Activated naive CD8-positive, alpha-beta T cell treated with anti-CD3 and anti-CD28 coated beads for 36 hours (primary cell): ENCODE results near the gene TSPAN11. TPM values are rescaled to one million over a fixed set of nuclear protein-coding genes. Genes with fewer than 3 reads are reported as not detected.
"Not testable (repeated sequence)": the region's sequence is repeated elsewhere in the genome, so short reads cannot be mapped to it uniquely, and the experiment has no call there.

Experiments used
- DNase-seq: peaks from one replicate; pipeline ENCODE4 v3.0.0; 2021
- H3K27ac Mint-ChIP-seq: one replicate; pipeline ENCODE4 v1.8.0; 2022; ENCODE audit warnings: mild to moderate bottlenecking, moderate library complexity, mixed read lengths
- H3K27me3 Mint-ChIP-seq: one replicate; pipeline ENCODE4 v1.8.0; 2022; ENCODE audit warnings: mild to moderate bottlenecking, mixed read lengths
- H3K36me3 Mint-ChIP-seq: one replicate; pipeline ENCODE4 v1.8.0; 2021; ENCODE audit warnings: mild to moderate bottlenecking, mixed read lengths
- H3K4me1 Mint-ChIP-seq: one replicate; pipeline ENCODE4 v1.8.0; 2021; ENCODE audit warnings: mixed read lengths
- H3K4me3 Mint-ChIP-seq: one replicate; pipeline ENCODE4 v1.8.0; 2022; ENCODE audit warnings: mild to moderate bottlenecking, moderate library complexity, mixed read lengths
- H3K9me3 Mint-ChIP-seq: one replicate; pipeline ENCODE4 v1.8.0; 2022; ENCODE audit warnings: mixed read lengths
- total RNA-seq, 2 experiments: library from RNA; stranded (reverse); gene quantifications; one replicate each; pipeline ENCODE4 v1.2.3, GENCODE V29; 2021

The TSPAN11 gene
- total RNA-seq, 2 experiments from 2014 or later, result not detected

DNA sequence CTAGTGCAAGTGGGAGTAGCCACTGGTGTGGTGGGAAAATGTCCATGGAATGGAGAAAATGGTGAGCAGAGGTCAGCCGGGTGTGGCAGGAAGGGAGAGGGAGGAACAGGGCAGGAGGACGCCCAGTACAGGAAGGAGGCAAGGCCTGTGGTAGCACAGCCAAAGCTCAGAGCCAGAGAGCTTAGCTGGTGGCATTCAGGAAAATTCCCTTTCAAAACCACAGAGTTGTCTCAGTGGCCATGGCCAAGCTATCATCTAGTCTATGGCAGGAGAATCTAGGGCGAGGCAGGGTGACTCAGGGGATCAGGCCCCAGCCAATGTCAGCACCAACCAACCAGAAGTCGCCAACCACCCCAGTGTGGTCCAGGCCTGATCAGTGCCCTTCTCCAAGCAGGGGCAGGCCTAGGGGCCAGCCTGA is 79.4 kb downstream of the TSPAN11 start:
- H3K4me1 Mint-ChIP-seq, result no peaks in the 10 kb centered on the region
- no peak overlapping the region for H3K4me3 Mint-ChIP-seq
- no peaks in the 10 kb centered on the region for H3K36me3 Mint-ChIP-seq
- H3K9me3 Mint-ChIP-seq, result no peaks in the 10 kb centered on the region
- no peak overlapping the region for H3K27ac Mint-ChIP-seq
- no peaks in the 10 kb centered on the region for H3K27me3 Mint-ChIP-seq
- DNase-seq, result no peak

DNA sequence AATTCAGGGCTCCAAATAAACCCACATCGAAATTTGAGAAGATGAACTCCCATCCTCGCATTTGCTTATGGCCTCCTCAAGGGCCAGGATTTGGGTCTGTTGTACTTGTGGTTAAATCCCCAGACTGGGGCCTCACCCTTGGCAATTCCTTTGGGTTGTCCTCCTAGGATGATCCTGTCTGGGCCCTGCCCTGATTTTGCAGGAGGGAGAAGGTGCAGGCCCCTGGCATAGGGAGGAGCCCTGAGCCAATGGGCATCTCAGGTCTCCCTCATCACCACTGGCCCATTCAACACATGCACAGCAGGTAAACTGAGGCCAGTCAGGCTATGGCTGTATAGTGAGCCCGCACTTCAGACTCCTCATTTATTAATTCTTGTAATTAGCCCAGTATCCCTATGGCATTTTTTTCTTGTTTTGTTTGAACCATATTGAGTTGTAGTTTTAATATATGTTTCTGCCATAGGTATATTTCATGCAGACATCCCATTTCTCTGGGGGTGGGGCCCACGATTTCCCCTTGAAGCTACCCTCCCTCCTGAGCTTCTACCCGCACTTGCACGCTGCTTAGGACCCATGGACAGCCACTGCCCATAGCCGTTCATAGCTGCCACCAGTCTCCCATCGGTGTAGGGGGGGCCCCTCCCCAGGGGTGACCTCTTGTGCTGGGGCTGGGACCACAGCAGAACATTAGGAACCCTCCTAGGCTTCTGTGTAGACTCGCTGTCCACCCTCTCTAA is 80.0 kb downstream of the TSPAN11 start:
- Mint-ChIP-seq H3K36me3 (no peaks in the 10 kb centered on the region), H3K27me3 (no peaks in the 10 kb centered on the region), H3K4me3 (no peak overlapping the region), H3K9me3 (no peaks in the 10 kb centered on the region), H3K27ac (no peak overlapping the region), H3K4me1 (no peaks in the 10 kb centered on the region)
- DNase-seq, result no peak

GRCh38 chr12:31007153-31007495 is 80.6 kb downstream of the TSPAN11 start:
- Mint-ChIP-seq H3K27me3 (no peaks in the 10 kb centered on the region), H3K4me1 (no peaks in the 10 kb centered on the region), H3K36me3 (no peaks in the 10 kb centered on the region), H3K4me3 (no peak overlapping the region), H3K27ac (no peak overlapping the region), H3K9me3 (no peaks in the 10 kb centered on the region)
- DNase-seq, result no peak

DNA sequence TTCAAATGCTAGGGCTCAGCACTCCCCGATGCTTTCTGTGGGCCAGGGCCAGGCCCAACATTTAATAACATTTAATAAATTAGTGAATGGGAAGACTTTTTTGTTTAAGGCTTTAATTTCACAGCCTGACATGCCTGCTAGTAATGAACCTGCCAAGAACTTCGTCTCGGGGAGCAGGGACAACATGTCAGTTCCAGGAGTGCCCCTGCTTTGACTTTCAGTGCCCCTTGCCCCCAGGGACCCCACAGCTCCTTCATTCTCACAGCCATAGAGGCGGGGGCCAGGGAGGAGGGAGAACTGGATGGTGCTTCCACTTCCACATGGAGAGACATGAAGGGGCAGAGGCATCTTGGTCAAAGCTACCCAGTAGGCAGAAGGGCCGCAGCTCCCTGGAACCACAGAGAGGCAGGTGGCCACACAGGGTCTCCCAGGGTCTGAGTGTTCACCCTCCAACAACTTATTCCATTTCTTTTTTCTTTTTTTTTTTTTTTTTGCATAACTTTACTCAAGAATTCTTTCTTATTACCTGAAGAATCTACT is 81.2 kb downstream of the TSPAN11 start:
- H3K36me3 Mint-ChIP-seq, result no peaks in the 10 kb centered on the region
- H3K4me3 Mint-ChIP-seq, result no peak overlapping the region
- no peaks in the 10 kb centered on the region for H3K27me3 Mint-ChIP-seq
- H3K9me3 Mint-ChIP-seq, result no peaks in the 10 kb centered on the region
- no peak for DNase-seq
- H3K27ac Mint-ChIP-seq, result no peak overlapping the region
- H3K4me1 Mint-ChIP-seq, result no peaks in the 10 kb centered on the region

- DNase-seq, result no peak
- Mint-ChIP-seq H3K4me3 (no peak overlapping the region), H3K27me3 (no peaks in the 10 kb centered on the region), H3K4me1 (no peaks in the 10 kb centered on the region), H3K9me3 (no peaks in the 10 kb centered on the region), H3K36me3 (no peaks in the 10 kb centered on the region), H3K27ac (no peak overlapping the region)
These were observed 81.8 kb downstream of the TSPAN11 start for GRCh38 chr12:31008241-31008761.

DNA sequence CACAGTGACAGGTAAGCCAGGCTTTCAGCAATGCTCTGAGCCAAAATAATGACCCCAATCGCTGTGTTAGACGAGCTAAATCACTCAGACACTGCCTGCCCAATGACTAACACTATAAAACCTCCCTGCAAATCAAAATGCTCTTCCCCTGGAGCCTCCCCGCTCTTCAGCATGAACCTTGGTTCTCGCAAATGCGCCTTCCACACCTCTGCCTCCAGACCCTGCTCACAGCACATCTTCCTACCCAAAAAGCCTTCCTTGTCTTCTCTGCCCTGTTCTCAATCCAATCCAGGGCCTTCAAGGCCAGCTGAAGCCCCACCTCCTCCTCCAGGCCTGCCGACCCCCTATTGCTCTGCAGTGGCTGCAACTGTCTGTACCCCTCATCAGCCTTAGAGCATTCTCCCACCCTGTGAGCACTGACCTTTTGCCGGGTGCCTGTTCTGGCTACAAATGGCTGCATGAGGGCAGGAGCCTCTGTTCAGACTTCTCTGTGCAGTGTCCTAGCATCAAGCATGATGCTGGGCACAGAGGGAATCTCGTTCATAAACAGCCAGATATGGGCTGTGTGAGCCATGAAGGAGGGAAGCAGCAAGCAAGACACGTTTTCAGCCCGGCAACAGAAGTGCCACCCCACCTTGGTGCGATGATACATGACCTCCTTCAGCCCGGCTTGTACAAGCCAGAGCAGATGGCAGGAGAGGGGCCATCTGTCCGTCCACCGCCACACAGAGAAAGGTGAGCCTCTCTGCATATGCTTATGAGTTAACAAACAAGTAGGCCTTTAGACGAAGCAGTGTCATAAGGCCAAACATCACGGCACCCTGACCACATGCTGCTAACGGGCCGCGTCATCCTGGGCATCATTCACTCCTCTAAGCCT is 82.7 kb downstream of the TSPAN11 start:
- Mint-ChIP-seq H3K4me3 (no peak overlapping the region), H3K9me3 (no peaks in the 10 kb centered on the region), H3K27me3 (no peaks in the 10 kb centered on the region), H3K4me1 (no peaks in the 10 kb centered on the region), H3K36me3 (no peaks in the 10 kb centered on the region), H3K27ac (no peak overlapping the region)
- DNase-seq, result no peak

DNA sequence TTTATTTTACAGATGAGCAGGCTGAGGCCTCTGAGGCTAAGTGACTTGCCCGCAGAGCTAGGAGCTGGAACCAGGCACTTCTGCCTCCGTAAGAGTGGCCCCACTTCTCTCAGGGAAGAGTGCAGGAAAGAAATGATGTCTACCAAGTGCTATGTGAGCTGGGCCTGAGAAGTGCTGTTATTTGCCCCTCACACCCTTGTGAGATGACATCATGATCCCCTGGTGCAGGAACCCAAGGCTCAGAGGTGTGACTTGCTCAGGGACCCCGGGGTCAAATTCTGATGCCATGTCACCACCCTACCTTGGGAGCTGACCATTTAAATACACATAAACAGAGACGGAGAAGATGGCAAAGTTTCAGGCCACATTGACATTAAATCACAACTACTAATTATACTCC is 83.4 kb downstream of the TSPAN11 start:
- Mint-ChIP-seq H3K27ac (no peak overlapping the region), H3K27me3 (no peaks in the 10 kb centered on the region), H3K4me1 (no peaks in the 10 kb centered on the region), H3K9me3 (no peaks in the 10 kb centered on the region), H3K4me3 (no peak overlapping the region), H3K36me3 (no peaks in the 10 kb centered on the region)
- no peak for DNase-seq

GRCh38 chr12:31011336-31011735 is 84.8 kb downstream of the TSPAN11 start:
- Mint-ChIP-seq H3K27ac (no peak overlapping the region), H3K4me3 (no peak overlapping the region), H3K9me3 (no peaks in the 10 kb centered on the region), H3K4me1 (no peaks in the 10 kb centered on the region), H3K36me3 (no peaks in the 10 kb centered on the region), H3K27me3 (no peaks in the 10 kb centered on the region)
- no peak for DNase-seq

DNA sequence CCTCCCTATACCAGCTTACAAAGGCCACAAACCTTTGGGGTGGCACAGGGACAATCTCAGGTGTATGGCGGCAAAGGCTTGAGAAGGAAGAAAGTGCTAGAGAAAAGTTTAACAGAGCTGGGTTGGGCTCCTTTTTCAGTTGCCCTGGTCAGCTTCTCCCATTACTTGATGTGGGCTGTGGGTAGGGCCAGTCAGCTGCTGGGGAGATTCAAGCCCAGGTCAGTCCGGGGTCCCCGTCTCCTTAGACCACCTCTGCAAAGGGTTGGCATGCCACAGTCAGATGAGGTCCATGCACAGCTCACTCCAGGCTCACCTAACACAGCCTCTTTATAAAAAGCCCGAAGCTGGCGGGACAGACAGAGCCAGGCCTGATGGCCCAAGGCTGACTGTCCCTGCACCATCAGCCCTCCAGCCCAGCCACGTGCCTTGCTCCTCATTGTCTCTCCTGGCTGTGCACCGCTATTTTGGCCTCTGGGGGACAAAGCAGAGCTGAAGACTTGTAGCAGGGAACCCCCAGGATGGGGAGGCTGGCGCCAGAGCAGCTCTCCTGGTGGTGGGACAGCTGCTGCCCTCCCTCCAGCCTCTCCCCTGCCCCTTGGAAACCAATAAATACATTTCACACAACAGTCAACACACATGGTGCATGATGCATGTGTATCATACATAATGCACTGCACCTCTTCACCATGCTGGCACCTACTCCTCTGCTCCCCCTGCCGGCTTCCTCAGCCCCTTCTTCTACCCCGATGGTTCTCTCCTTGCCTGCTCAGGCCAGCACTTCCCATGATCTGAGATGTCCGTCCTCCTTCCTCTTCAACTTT is 85.4 kb downstream of the TSPAN11 start:
- no peak overlapping the region for H3K27ac Mint-ChIP-seq
- H3K27me3 Mint-ChIP-seq, result no peaks in the 10 kb centered on the region
- H3K9me3 Mint-ChIP-seq, result no peaks in the 10 kb centered on the region
- DNase-seq, result no peak
- H3K4me3 Mint-ChIP-seq, result no peak overlapping the region
- no peaks in the 10 kb centered on the region for H3K4me1 Mint-ChIP-seq
- H3K36me3 Mint-ChIP-seq, result no peaks in the 10 kb centered on the region

DNA sequence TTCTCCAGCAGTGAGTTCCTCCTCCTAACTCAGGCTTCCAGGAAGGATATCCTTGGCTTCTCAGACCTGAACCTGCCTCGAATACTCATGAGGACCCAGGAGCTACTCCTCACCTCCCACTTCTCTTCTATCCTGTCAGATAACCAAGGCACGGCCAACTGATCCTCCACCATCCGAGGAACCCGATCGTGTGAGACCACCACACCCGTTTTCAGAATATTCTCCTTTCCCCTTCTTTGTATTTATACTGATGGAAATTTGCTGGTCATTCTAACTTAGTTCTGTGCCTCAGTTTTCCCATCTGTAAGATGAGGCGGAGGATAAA is 86.0 kb downstream of the TSPAN11 start:
- not testable (repeated sequence) for H3K4me3 Mint-ChIP-seq, H3K4me1 Mint-ChIP-seq, DNase-seq, H3K27me3 Mint-ChIP-seq, H3K9me3 Mint-ChIP-seq, H3K27ac Mint-ChIP-seq, H3K36me3 Mint-ChIP-seq

DNA sequence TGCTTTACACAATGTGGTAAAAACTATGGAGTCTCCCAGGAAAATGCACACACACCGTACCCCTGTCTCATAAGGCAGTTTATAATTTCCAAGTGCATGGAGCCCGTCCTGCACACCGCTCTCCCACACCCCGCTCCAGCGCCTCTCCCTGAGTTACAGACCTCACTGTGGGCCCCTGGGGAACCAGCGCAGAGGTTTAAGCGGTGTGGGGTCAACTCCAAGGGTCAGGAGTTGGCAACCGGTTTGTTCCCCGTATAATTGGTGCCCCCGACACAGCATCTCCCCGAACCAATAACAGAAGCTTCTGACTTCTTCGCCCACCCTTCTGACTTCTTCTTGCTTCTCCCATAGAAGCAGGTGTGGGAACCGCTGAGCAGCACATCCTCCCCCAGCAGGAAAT is 88.7 kb downstream of the TSPAN11 start:
- DNase-seq, result no peak
- Mint-ChIP-seq H3K4me3 (no peak overlapping the region), H3K4me1 (no peaks in the 10 kb centered on the region), H3K27ac (no peak overlapping the region), H3K27me3 (no peaks in the 10 kb centered on the region), H3K9me3 (no peaks in the 10 kb centered on the region), H3K36me3 (no peaks in the 10 kb centered on the region)

DNA sequence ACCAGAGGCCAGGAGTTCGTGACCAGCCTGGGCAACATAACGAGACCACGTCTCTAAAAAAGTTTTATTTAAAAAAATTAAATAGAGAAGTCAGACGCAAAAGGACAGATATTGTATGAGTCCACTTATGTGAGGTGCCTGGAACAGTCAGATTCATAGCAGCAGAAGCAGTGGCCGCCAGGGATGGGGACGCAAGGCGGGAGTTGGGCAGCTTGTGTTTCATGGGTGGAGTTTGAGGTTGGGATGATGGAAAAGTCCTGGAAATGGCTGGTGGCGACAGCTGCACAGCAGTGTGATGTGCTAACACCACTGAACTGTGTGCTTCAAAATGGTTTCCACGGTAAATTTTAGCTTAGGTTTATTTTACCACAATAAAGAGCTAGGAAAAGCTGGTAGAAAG is 89.5 kb downstream of the TSPAN11 start:
- no peaks in the 10 kb centered on the region for H3K4me1 Mint-ChIP-seq
- H3K4me3 Mint-ChIP-seq, result no peak overlapping the region
- no peak for DNase-seq
- no peak overlapping the region for H3K27ac Mint-ChIP-seq
- H3K27me3 Mint-ChIP-seq, result no peaks in the 10 kb centered on the region
- H3K9me3 Mint-ChIP-seq, result no peaks in the 10 kb centered on the region
- no peaks in the 10 kb centered on the region for H3K36me3 Mint-ChIP-seq

DNA sequence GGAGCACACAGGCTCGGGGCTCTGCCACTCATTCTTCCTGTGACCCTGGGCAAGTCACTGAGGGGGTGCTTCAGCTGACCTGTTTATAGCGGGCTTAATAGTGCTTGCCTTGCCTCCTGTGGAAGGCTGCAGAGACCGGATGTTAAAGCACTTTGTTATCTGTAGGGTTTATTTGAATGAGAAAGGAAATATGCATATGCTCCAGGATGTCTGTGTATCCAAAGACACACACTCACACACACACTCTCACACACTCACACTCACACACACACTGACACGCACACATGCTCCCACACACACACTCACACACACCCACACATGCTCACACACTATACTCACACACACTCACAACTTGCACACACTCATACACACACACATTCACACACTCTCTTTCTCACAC is 91.0 kb downstream of the TSPAN11 start:
- no peak for DNase-seq
- no peaks in the 10 kb centered on the region for H3K27me3 Mint-ChIP-seq
- no peak overlapping the region for H3K4me3 Mint-ChIP-seq
- no peaks in the 10 kb centered on the region for H3K4me1 Mint-ChIP-seq
- no peaks in the 10 kb centered on the region for H3K36me3 Mint-ChIP-seq
- H3K27ac Mint-ChIP-seq, result no peak overlapping the region
- H3K9me3 Mint-ChIP-seq, result no peaks in the 10 kb centered on the region

- DNase-seq, result no peak
- no peak overlapping the region for H3K27ac Mint-ChIP-seq
- no peak overlapping the region for H3K4me3 Mint-ChIP-seq
- no peaks in the 10 kb centered on the region for H3K27me3 Mint-ChIP-seq
- no peaks in the 10 kb centered on the region for H3K4me1 Mint-ChIP-seq
- no peaks in the 10 kb centered on the region for H3K36me3 Mint-ChIP-seq
- H3K9me3 Mint-ChIP-seq, result no peaks in the 10 kb centered on the region
These were observed 91.7 kb downstream of the TSPAN11 start for GRCh38 chr12:31018106-31018789.
